GM12878 (cell line): Measurements from ENCODE around the gene FBXO8. TPM values are rescaled to one million over a fixed set of nuclear protein-coding genes. Genes with fewer than 3 reads are reported as not detected.
A peak's percentile ranks its signal among the peaks of the same experiment; 100 is the strongest.

Experiments
- ASH2L ChIP-seq: fragments of 300-600, 200-600 bp; sonication (generic); IDR thresholded peaks from 2 replicates; pipeline ENCODE4 v1.6.1; 2017; ENCODE audit warnings: low read depth, mild to moderate bottlenecking, borderline replicate concordance
- BCL11A ChIP-seq: IDR thresholded peaks from 2 replicates; pipeline ENCODE4 v1.6.1; 2011; ENCODE audit warnings: low read depth, low read length
- CBFB ChIP-seq: IDR thresholded peaks from 2 replicates; pipeline ENCODE4 v1.6.1; 2016; ENCODE audit warnings: antibody characterized with exemption, low read depth
- CEBPZ ChIP-seq: fragments of 150-350 bp; IDR thresholded peaks from 2 replicates; pipeline ENCODE4 v1.6.1; 2016; ENCODE audit warnings: low read depth, low read length
- EP300 ChIP-seq, 2 experiments: fragments of 150-350 bp in 1 of 2; IDR thresholded peaks; 2 replicates each; pipeline ENCODE4 v1.6.1; 2011 to 2012; ENCODE audit warnings: low read depth in 2 of 2, low read length in 2 of 2, borderline replicate concordance in 1 of 2, improper control_type of control experiment in 1 of 2, inconsistent platforms in 1 of 2; ENCODE audit not compliant: control insufficient read depth in 1 of 2
- ESRRA ChIP-seq: IDR thresholded peaks from 2 replicates; pipeline ENCODE4 v1.6.1; 2012; ENCODE audit warnings: mild to moderate bottlenecking, low read length, improper control_type of control experiment
- GABPA ChIP-seq: IDR thresholded peaks from 2 replicates; pipeline ENCODE4 v1.6.1; 2014; ENCODE audit warnings: antibody characterized with exemption, low read depth, mild to moderate bottlenecking, inconsistent platforms
- NFXL1 ChIP-seq: fragments of 450-650 bp; IDR thresholded peaks from 2 replicates; pipeline ENCODE4 v1.6.1; 2017; ENCODE audit warnings: antibody characterized with exemption, mild to moderate bottlenecking, borderline replicate concordance
- RAD21 ChIP-seq: IDR thresholded peaks from 2 replicates; pipeline ENCODE4 v1.6.1; 2011; ENCODE audit warnings: mild to moderate bottlenecking, low read depth, low read length, moderate library complexity; ENCODE audit not compliant: insufficient read depth
- SIN3A ChIP-seq: IDR thresholded peaks from 2 replicates; pipeline ENCODE4 v1.6.1; 2012; ENCODE audit warnings: low read depth, low read length, improper control_type of control experiment
- SMARCA5 ChIP-seq: fragments of 450-650 bp; IDR thresholded peaks from 2 replicates; pipeline ENCODE4 v1.6.1; 2017; ENCODE audit warnings: mild to moderate bottlenecking
- TCF3 ChIP-seq: IDR thresholded peaks from 2 replicates; pipeline ENCODE4 v1.6.1; 2012; ENCODE audit warnings: low read depth, mild to moderate bottlenecking, low read length, borderline replicate concordance; ENCODE audit not compliant: insufficient read depth
- ZBTB33 ChIP-seq: fragments of 450-650 bp; IDR thresholded peaks from 2 replicates; pipeline ENCODE4 v1.6.1; 2017; ENCODE audit warnings: mild to moderate bottlenecking
- ZBTB4 ChIP-seq: fragments of 450-650 bp; formaldehyde crosslinking; IDR thresholded peaks from 2 replicates; pipeline ENCODE4 v1.4.0; 2022; ENCODE audit warnings: mild to moderate bottlenecking, moderate library complexity
- ZNF274 ChIP-seq: IDR thresholded peaks from one replicate; pipeline ENCODE4 v1.8.0; 2011; ENCODE audit not compliant: insufficient read length, insufficient read depth
- polyA plus RNA-seq, 11 experiments: library from polyadenylated mRNA; depleted of rRNA in 4 of 11; unstranded in 6 of 11; stranded (reverse) in 5 of 11; fragments of >200 nt; fragmentation: Nextera tagmentation in 4 of 11; fragmentation: Illumina TruSeq in 1 of 11; extraction: Ambion mirVana in 4 of 11; extraction: Trizol in 1 of 11; gene quantifications; 1 replicate in 1 of 11; 2 replicates in 10 of 11; pipeline versions ENCODE4 v1.2.1 to v1.2.3, GENCODE V29; 2011 to 2016; ENCODE audit warnings: inconsistent platforms in 2 of 11, missing spikeins in 2 of 11, low read depth in 1 of 11
- total RNA-seq, 4 experiments: library from RNA; depleted of rRNA in 3 of 4; stranded (reverse); fragments of >200 nt in 3 of 4; fragmentation: Illumina TruSeq in 1 of 4; extraction: Trizol in 1 of 4; gene quantifications; 2 replicates each; pipeline versions ENCODE4 v1.2.1 to v1.2.3, GENCODE V29; 2013 to 2021

Gene FBXO8
- total and polyA plus RNA-seq, 10 of the 15 experiments (the other 5 are each of a cell fraction or from before 2014, with no cell fraction given), result 11.3 to 38.1 (median 16.8) TPM

- TF ChIP-seq CEBPZ (no peak), TCF3 (no peak), CBFB (no peak), ESRRA (no peak), ZBTB33 (no peak), GABPA (no peak), ZBTB4 (CRISPR knock-in tag) (no peak), EP300 (IDR thresholded peaks at IDR 0.05; ENCODE audit: borderline replicate concordance in 1 of 2, control insufficient read depth in 1 of 2, low read depth in 2 of 2, low read length in 2 of 2) (no peak), BCL11A (no peak), ZNF274 (no peak), RAD21 (peak; percentile 76), SIN3A (no peak), NFXL1 (no peak), SMARCA5 (no peak), ASH2L (no peak)
These were observed 35.6 kb upstream of the FBXO8 start (continued) for GRCh38 chr4:174318829-174319764.
